ENCODE results near the gene FNDC10.

Gene FNDC10

DNA sequence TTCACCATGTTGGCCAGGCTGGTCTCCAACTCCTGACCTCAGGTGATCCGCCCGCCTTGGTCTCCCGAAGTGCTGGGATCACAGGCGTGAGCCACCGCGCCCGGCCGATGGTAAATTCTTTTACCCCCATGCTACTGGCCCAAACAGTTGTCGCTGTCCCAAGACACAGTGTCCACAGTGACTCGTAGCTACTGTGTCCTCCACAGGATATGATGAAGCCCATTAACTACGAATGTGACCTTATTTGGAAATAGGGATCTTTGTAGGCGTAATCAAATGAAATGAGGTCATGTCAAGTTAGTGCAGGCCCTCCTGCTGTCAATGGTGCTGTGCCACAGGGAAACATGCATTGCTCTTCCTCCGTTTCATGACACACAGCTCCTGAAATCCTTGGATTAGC lies 8.5 kb downstream of the FNDC10 start:
- TF ChIP-seq ZNF274 (IDR thresholded peaks at IDR 0.05; ENCODE audit: low read depth, low read length) (no peak), YY1 (IDR thresholded peaks at IDR 0.05; ENCODE audit: insufficient read depth, insufficient read length) (no peak), SUZ12 (IDR thresholded peaks at IDR 0.05; ENCODE audit: extremely low read depth, insufficient read depth, insufficient read length) (no peak)
- Histone ChIP-seq H3K4me3 (ENCODE audit: insufficient read length, low read depth) (no peak overlapping the region), H3K9ac (ENCODE audit: insufficient read length, low read depth) (no peak overlapping the region), H3K9me3 (ENCODE audit: insufficient read depth, low read length) (no peaks in the 10 kb centered on the region), H3K4me1 (ENCODE audit: insufficient read depth, insufficient read length) (peaks cover 7% of the 10 kb centered on the region), H3K36me3 (ENCODE audit: insufficient read depth, insufficient read length, low read length) (no peaks in the 10 kb centered on the region), H3K27me3 (ENCODE audit: insufficient read depth, insufficient read length) (peaks cover 7% of the 10 kb centered on the region)
- no peak for DNase-seq (ENCODE audit: low read depth, low spot score)

- Histone ChIP-seq H3K9ac (ENCODE audit: insufficient read length, low read depth) (no peak overlapping the region), H3K4me3 (ENCODE audit: insufficient read length, low read depth) (no peak overlapping the region), H3K27me3 (ENCODE audit: insufficient read depth, insufficient read length) (no peaks in the 10 kb centered on the region), H3K4me1 (ENCODE audit: insufficient read depth, insufficient read length) (no peaks in the 10 kb centered on the region), H3K36me3 (ENCODE audit: insufficient read depth, insufficient read length, low read length) (no peaks in the 10 kb centered on the region), H3K9me3 (ENCODE audit: insufficient read depth, low read length) (no peaks in the 10 kb centered on the region)
- DNase-seq (ENCODE audit: low read depth, low spot score): no peak
- TF ChIP-seq ZNF274 (IDR thresholded peaks at IDR 0.05; ENCODE audit: low read depth, low read length) (no peak), SUZ12 (IDR thresholded peaks at IDR 0.05; ENCODE audit: extremely low read depth, insufficient read depth, insufficient read length) (no peak), YY1 (IDR thresholded peaks at IDR 0.05; ENCODE audit: insufficient read depth, insufficient read length) (no peak)
These were observed 16.5 kb downstream of the FNDC10 start for GRCh38 chr1:1583347-1584010.

GRCh38 chr1:1582585-1583346 lies 17.2 kb downstream of the FNDC10 start:
- Histone ChIP-seq H3K36me3 (ENCODE audit: insufficient read depth, insufficient read length, low read length) (no peaks in the 10 kb centered on the region), H3K27me3 (ENCODE audit: insufficient read depth, insufficient read length) (no peaks in the 10 kb centered on the region)
- TF ChIP-seq ZNF274 (IDR thresholded peaks at IDR 0.05; ENCODE audit: low read depth, low read length) (no peak), SUZ12 (IDR thresholded peaks at IDR 0.05; ENCODE audit: extremely low read depth, insufficient read depth, insufficient read length) (no peak), YY1 (IDR thresholded peaks at IDR 0.05; ENCODE audit: insufficient read depth, insufficient read length) (no peak)

DNA sequence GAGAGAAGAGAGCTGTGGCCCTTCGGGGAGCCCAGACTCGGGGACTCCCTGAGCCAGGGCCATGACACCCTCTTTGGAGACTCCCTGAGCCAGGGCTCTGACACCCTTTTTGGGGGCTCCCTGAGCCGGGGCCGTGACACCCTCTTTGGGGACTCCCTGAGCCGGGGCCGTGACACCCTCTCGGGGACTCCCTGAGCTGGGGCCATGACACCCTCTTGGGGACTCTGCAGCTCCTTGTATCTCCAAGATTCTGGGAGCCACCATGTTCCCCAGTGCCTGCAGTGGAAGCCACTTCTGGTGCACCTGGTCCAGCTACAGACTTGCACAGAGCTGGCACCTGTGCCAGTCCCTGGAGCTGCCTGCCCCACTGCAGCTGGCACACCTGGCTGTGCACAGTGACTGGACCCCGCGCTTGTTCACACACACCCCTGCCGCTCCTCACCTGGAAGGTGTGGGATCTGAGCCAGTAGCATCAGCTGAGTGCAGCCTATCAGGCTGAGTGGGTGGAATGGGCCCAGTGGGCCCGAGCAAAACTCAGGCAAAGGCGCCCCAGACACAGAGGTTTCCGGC lies 21.5 kb downstream of the FNDC10 start:
- H3K27me3 ChIP-seq (ENCODE audit: insufficient read depth, insufficient read length): no peaks in the 10 kb centered on the region

More at GRCh38 chr1:1582585-1583346, 17.2 kb downstream of the FNDC10 start:
- no peak for DNase-seq (ENCODE audit: low read depth, low spot score)
- no peak overlapping the region for H3K4me3 ChIP-seq (ENCODE audit: insufficient read length, low read depth)
- H3K9ac ChIP-seq (ENCODE audit: insufficient read length, low read depth): no peak overlapping the region
- no peaks in the 10 kb centered on the region for H3K4me1 ChIP-seq (ENCODE audit: insufficient read depth, insufficient read length)
- H3K9me3 ChIP-seq (ENCODE audit: insufficient read depth, low read length): no peaks in the 10 kb centered on the region

GRCh38 chr1:1577367-1578011 lies 22.4 kb downstream of the FNDC10 start:
- peaks cover 8% of the 10 kb centered on the region for H3K36me3 ChIP-seq (ENCODE audit: insufficient read depth, insufficient read length, low read length)
- no peak overlapping the region for H3K4me3 ChIP-seq (ENCODE audit: insufficient read length, low read depth)
- no peak overlapping the region for H3K9ac ChIP-seq (ENCODE audit: insufficient read length, low read depth)
- TF ChIP-seq ZNF274 (IDR thresholded peaks at IDR 0.05; ENCODE audit: low read depth, low read length) (no peak), SUZ12 (IDR thresholded peaks at IDR 0.05; ENCODE audit: extremely low read depth, insufficient read depth, insufficient read length) (no peak), YY1 (IDR thresholded peaks at IDR 0.05; ENCODE audit: insufficient read depth, insufficient read length) (no peak)
- no peaks in the 10 kb centered on the region for H3K27me3 ChIP-seq (ENCODE audit: insufficient read depth, insufficient read length)
- H3K9me3 ChIP-seq (ENCODE audit: insufficient read depth, low read length): no peaks in the 10 kb centered on the region
- DNase-seq (ENCODE audit: low read depth, low spot score): no peak
- H3K4me1 ChIP-seq (ENCODE audit: insufficient read depth, insufficient read length): no peaks in the 10 kb centered on the region

More for the DNA sequence above, 21.5 kb downstream of the FNDC10 start:
- H3K9me3 ChIP-seq (ENCODE audit: insufficient read depth, low read length): no peaks in the 10 kb centered on the region
- H3K36me3 ChIP-seq (ENCODE audit: insufficient read depth, insufficient read length, low read length): peaks cover under 1% of the 10 kb centered on the region
- H3K4me3 ChIP-seq (ENCODE audit: insufficient read length, low read depth): no peak overlapping the region
- H3K9ac ChIP-seq (ENCODE audit: insufficient read length, low read depth): no peak overlapping the region
- TF ChIP-seq YY1 (IDR thresholded peaks at IDR 0.05; ENCODE audit: insufficient read depth, insufficient read length): no peak
- no peak for TF ChIP-seq ZNF274 (IDR thresholded peaks at IDR 0.05; ENCODE audit: low read depth, low read length)
- TF ChIP-seq SUZ12 (IDR thresholded peaks at IDR 0.05; ENCODE audit: extremely low read depth, insufficient read depth, insufficient read length): no peak
- DNase-seq (ENCODE audit: low read depth, low spot score): no peak
- no peaks in the 10 kb centered on the region for H3K4me1 ChIP-seq (ENCODE audit: insufficient read depth, insufficient read length)

GRCh38 chr1:1574721-1575537 lies 25.0 kb downstream of the FNDC10 start, which contains the start of gene SSU72:
SSU72 (minus strand) TSS chr1:1574863; CDS start chr1:1574557, 306 bp downstream.
- H3K9ac ChIP-seq (ENCODE audit: insufficient read length, low read depth): peak within 1 kb of the TSS; percentile 98
- H3K9me3 ChIP-seq (ENCODE audit: insufficient read depth, low read length): no peaks in the 10 kb centered on the region
- peak within 1 kb of the TSS; percentile 96 for H3K4me3 ChIP-seq (ENCODE audit: insufficient read length, low read depth)
- H3K4me1 ChIP-seq (ENCODE audit: insufficient read depth, insufficient read length): no peaks in the 10 kb centered on the region
- no peaks in the 10 kb centered on the region for H3K27me3 ChIP-seq (ENCODE audit: insufficient read depth, insufficient read length)
- DNase-seq (ENCODE audit: low read depth, low spot score): peak; percentile 82
- TF ChIP-seq ZNF274 (IDR thresholded peaks at IDR 0.05; ENCODE audit: low read depth, low read length) (no peak), SUZ12 (IDR thresholded peaks at IDR 0.05; ENCODE audit: extremely low read depth, insufficient read depth, insufficient read length) (no peak), YY1 (IDR thresholded peaks at IDR 0.05; ENCODE audit: insufficient read depth, insufficient read length) (no peak)
- H3K36me3 ChIP-seq (ENCODE audit: insufficient read depth, insufficient read length, low read length): peaks cover 23% of the 10 kb centered on the region
